ENCODE results near the gene LIN52. TPM values are rescaled to one million over a fixed set of nuclear protein-coding genes. Genes with fewer than 3 reads are reported as not detected.

The LIN52 gene
- total and polyA plus RNA-seq, 2 of the 8 experiments (the other 6 are each of a cell fraction or from before 2014, with no cell fraction given) = 6.8 to 11.6 TPM

GRCh38 chr14:74045522-74045921 lies 39.2 kb upstream of the LIN52 start:
- DNase-seq (ENCODE audit: low read depth in 1 of 2, low spot score in 2 of 2) (no peak), FAIRE-seq (no peak)
- no peak overlapping the region for H2AFZ ChIP-seq (ENCODE audit: low read length)
- no peak overlapping the region for H3K14ac ChIP-seq (ENCODE audit: insufficient read length)
- H2BK120ac ChIP-seq (replicated peaks; ENCODE audit: low read depth, low read length) = no peak overlapping the region
- no peak overlapping the region for H3K4me2 ChIP-seq (ENCODE audit: insufficient read depth in 1 of 2, low read depth in 2 of 2, low read length in 2 of 2)
- H3K4me3 ChIP-seq (ENCODE audit: extremely low read depth in 1 of 4, insufficient read depth in 2 of 4, low read depth in 3 of 4, low read length in 4 of 4) = no peak overlapping the region
- no peak overlapping the region for H2BK12ac ChIP-seq (ENCODE audit: low read depth, low read length)
- H3K9ac ChIP-seq (replicated peaks in 1 of 4; ENCODE audit: extremely low read depth in 1 of 4, low read depth in 3 of 4, low read length in 3 of 4) = no peak overlapping the region
- no peaks in the 10 kb centered on the region for H3K36me3 ChIP-seq (ENCODE audit: control insufficient read depth in 2 of 4, insufficient read depth in 4 of 4, low read length in 3 of 4)
- H3K56ac ChIP-seq (replicated peaks; ENCODE audit: insufficient read length, low read depth, low read length) = no peak overlapping the region
- H3K79me1 ChIP-seq (ENCODE audit: low read depth, low read length) = no peaks in the 10 kb centered on the region
- H3K18ac ChIP-seq (ENCODE audit: extremely low read depth, low read length) = no peak overlapping the region
- no peak overlapping the region for H2BK5ac ChIP-seq (ENCODE audit: low read depth, low read length)
- H3K9me3 ChIP-seq (ENCODE audit: insufficient read depth in 2 of 2, low read depth in 1 of 2, low read length in 1 of 2) = no peaks in the 10 kb centered on the region
- no peak overlapping the region for H3K23ac ChIP-seq (ENCODE audit: insufficient read length)
- POLR2A ChIA-PET (ENCODE audit: partially characterized antibody) = interaction anchor here (0.9 kb wide), 1 partner anchor 9 kb away, joined by 3 read pairs; no protein-coding TSS in a partner anchor
- no peak overlapping the region for H4K5ac ChIP-seq (ENCODE audit: insufficient read length, low read depth, low read length)
- no peak overlapping the region for H3K27ac ChIP-seq (ENCODE audit: low read depth, low read length)
- H4K91ac ChIP-seq (replicated peaks; ENCODE audit: insufficient read length, low read length) = no peak overlapping the region
- H3K4me1 ChIP-seq (replicated peaks in 1 of 4; ENCODE audit: control insufficient read depth in 3 of 4, insufficient read depth in 4 of 4, low read length in 3 of 4) = no peaks in the 10 kb centered on the region
- H2BK20ac ChIP-seq (ENCODE audit: low read length) = no peak overlapping the region
- WGBS, 2 experiments (ENCODE audit: extremely low coverage in 1 of 2, insufficient coverage in 1 of 2, insufficient read length in 1 of 2, insufficient replicate concordance in 2 of 2, low coverage in 1 of 2, low lambda C conversion rate in 2 of 2, missing lambda C conversion rate in 1 of 2) = 97% methylated on average over 4 of the region's 4 CpGs; no CpG with 5 or more reads in 1 of the 2 experiments
- TF ChIP-seq RBBP5 (IDR thresholded peaks at IDR 0.05; ENCODE audit: borderline replicate concordance, low read depth, low read length) (no peak), RAD21 (IDR thresholded peaks at IDR 0.05 in 1 of 2, conservative IDR thresholded peaks at IDR 0.05 in 1 of 2; ENCODE audit: low read depth in 2 of 2, low read length in 2 of 2) (no peak), MAX (IDR thresholded peaks at IDR 0.05) (no peak), CBX8 (IDR thresholded peaks at IDR 0.05; ENCODE audit: borderline replicate concordance, low read depth, low read length) (no peak), KDM4A (IDR thresholded peaks at IDR 0.05; ENCODE audit: low read depth, low read length, severe bottlenecking) (no peak), HDAC2 (IDR thresholded peaks at IDR 0.05; ENCODE audit: borderline replicate concordance in 1 of 2, low read depth in 2 of 2, low read length in 2 of 2) (no peak), POLR2AphosphoS5 (IDR thresholded peaks at IDR 0.05; ENCODE audit: low read depth, low read length) (no peak)
- H4K20me1 ChIP-seq (replicated peaks in 1 of 2; ENCODE audit: control insufficient read depth in 1 of 2, insufficient read depth in 2 of 2, low read length in 2 of 2) = no peaks in the 10 kb centered on the region
- no peak overlapping the region for H3K4ac ChIP-seq (replicated peaks; ENCODE audit: insufficient read length, low read depth, low read length)
- H3K23me2 ChIP-seq (ENCODE audit: low read depth, low read length) = no peaks in the 10 kb centered on the region
- no peaks in the 10 kb centered on the region for H3K27me3 ChIP-seq (replicated peaks in 1 of 4; ENCODE audit: control insufficient read depth in 3 of 4, extremely low read depth in 1 of 4, insufficient read depth in 3 of 4, low read length in 3 of 4)
- H2BK15ac ChIP-seq (ENCODE audit: low read length) = no peak overlapping the region
- no peaks in the 10 kb centered on the region for H3K79me2 ChIP-seq (ENCODE audit: control insufficient read depth in 1 of 2, insufficient read depth in 2 of 2, low read length in 2 of 2)
- no peak overlapping the region for H2AK5ac ChIP-seq (ENCODE audit: low read depth, low read length)
- CTCF ChIA-PET (ENCODE audit: partially characterized antibody) = no interaction called here
- H4K8ac ChIP-seq (ENCODE audit: extremely low read depth, insufficient read depth, low read length) = no peak overlapping the region

All from H1 (cell line).